NT2/D1 (cell line): ENCODE measurements around the gene ALG10.

Experiments
- SUZ12 ChIP-seq: IDR thresholded peaks from 2 replicates; pipeline ENCODE4 v1.6.1; 2011; ENCODE audit not compliant: insufficient read length, insufficient read depth; ENCODE audit errors: extremely low read depth
- YY1 ChIP-seq: IDR thresholded peaks from 2 replicates; pipeline ENCODE4 v1.6.1; 2011; ENCODE audit not compliant: insufficient read length, insufficient read depth
- ZNF274 ChIP-seq: IDR thresholded peaks from 2 replicates; pipeline ENCODE4 v1.6.1; 2011; ENCODE audit warnings: mild to moderate bottlenecking, low read depth, low read length

- TF ChIP-seq SUZ12 (no peak), ZNF274 (no peak), YY1 (no peak)
Measured at GRCh38 chr12:33994857-33995808, 27.2 kb upstream of the ALG10 start.
